Immature natural killer cell (primary cell): ENCODE results near the gene CACNA1B. TPM values are rescaled to one million over a fixed set of nuclear protein-coding genes. Genes with fewer than 3 reads are reported as not detected.
A peak's percentile ranks its signal among the peaks of the same experiment; 100 is the strongest.

Experiments used
- DNase-seq, 3 donors: peaks; one replicate each; pipeline ENCODE4 v3.0.0; 2022; ENCODE audit warnings: mixed read lengths in 1 of 3
- H3K27ac Mint-ChIP-seq, 6 donors: one replicate each; pipeline ENCODE4 v1.8.0; 2020; ENCODE audit warnings: mixed read lengths in 6 of 6, mild to moderate bottlenecking in 5 of 6, inconsistent platforms in 4 of 6, moderate library complexity in 3 of 6
- H3K27me3 Mint-ChIP-seq, 3 donors: one replicate each; pipeline ENCODE4 v1.8.0; 2020 to 2021; ENCODE audit warnings: low read depth in 3 of 3, mild to moderate bottlenecking in 3 of 3, mixed read lengths in 3 of 3, moderate library complexity in 3 of 3, inconsistent platforms in 1 of 3
- H3K36me3 Mint-ChIP-seq, 3 donors: one replicate each; pipeline ENCODE4 v1.8.0; 2020; ENCODE audit warnings: mixed read lengths in 3 of 3, inconsistent platforms in 2 of 3, mild to moderate bottlenecking in 2 of 3
- H3K4me1 Mint-ChIP-seq, 2 donors: one replicate each; pipeline ENCODE4 v1.8.0; 2020; ENCODE audit warnings: inconsistent platforms in 2 of 2, mild to moderate bottlenecking in 2 of 2, mixed read lengths in 2 of 2, moderate library complexity in 1 of 2
- H3K4me3 Mint-ChIP-seq, 5 donors: one replicate each; pipeline ENCODE4 v1.8.0; 2020; ENCODE audit warnings: mild to moderate bottlenecking in 5 of 5, mixed read lengths in 5 of 5, inconsistent platforms in 3 of 5, moderate library complexity in 3 of 5
- H3K9me3 Mint-ChIP-seq, 6 donors: one replicate each; pipeline ENCODE4 v1.8.0; 2020; ENCODE audit warnings: mild to moderate bottlenecking in 6 of 6, mixed read lengths in 6 of 6, inconsistent platforms in 4 of 6, moderate library complexity in 3 of 6
- polyA plus RNA-seq, 3 donors: library from polyadenylated mRNA; unstranded; fragments of 300-500 nt; fragmentation: Illumina TruSeq; gene quantifications; one replicate each; pipeline ENCODE4 v1.2.3, GENCODE V29; 2021

The CACNA1B gene
- polyA plus RNA-seq, 3 donors from 2014 or later: not detected

- Mint-ChIP-seq H3K9me3 (peaks cover 0 to 3% (median 0%) of the 10 kb centered on the region in 6 donors), H3K4me3 (no peak overlapping the region), H3K4me1 (no peaks in the 10 kb centered on the region), H3K27ac (no peak overlapping the region), H3K27me3 (peaks cover 7 to 14% (median 9%) of the 10 kb centered on the region in 3 donors), H3K36me3 (no peaks in the 10 kb centered on the region)
- no peak for DNase-seq
Measured at GRCh38 chr9:137988701-137989100, 111.1 kb downstream of the CACNA1B start.

GRCh38 chr9:137989156-137989555, 111.6 kb downstream of the CACNA1B start:
- Mint-ChIP-seq H3K4me1 (no peaks in the 10 kb centered on the region), H3K4me3 (no peak overlapping the region), H3K9me3 (peaks cover 0 to 3% (median 0%) of the 10 kb centered on the region in 6 donors), H3K27me3 (peaks cover 7 to 14% (median 9%) of the 10 kb centered on the region in 3 donors), H3K27ac (no peak overlapping the region), H3K36me3 (no peaks in the 10 kb centered on the region)
- no peak for DNase-seq

DNA sequence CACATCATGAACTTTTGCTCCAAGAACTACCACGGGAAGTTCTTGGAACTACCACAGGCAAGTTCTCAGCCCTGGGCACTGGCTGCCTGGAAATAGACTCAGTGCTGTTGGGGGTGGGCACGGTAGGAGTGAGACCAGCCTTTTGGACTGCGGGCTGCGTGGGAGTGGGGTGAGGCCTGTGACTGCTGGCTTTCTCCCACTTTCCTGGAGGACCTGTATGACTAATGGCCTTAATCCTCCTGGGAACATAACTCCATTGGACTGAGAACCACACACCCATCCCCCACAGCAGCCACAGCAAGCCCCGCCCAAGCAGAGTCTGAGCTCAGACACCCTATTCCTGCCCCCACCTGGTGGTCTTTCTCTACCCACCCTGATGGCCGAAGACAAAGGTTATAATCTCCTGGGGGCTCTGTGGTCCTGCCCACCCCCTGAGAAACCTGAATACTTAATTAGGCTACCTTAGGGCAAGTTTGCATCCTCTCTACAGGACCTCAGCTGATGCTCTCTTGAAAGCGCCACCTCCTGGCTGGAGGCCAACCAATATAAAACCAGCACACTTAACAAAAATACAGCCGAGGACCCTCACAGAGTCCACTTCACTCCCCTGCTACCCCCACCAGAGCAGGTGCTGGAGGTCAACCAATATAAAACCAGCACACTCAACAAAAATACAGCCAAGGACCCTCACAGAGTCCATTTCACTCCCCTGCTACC, 112.6 kb downstream of the CACNA1B start:
- Mint-ChIP-seq H3K27ac (no peak overlapping the region), H3K36me3 (no peaks in the 10 kb centered on the region), H3K4me1 (no peaks in the 10 kb centered on the region), H3K4me3 (no peak overlapping the region), H3K27me3 (peaks cover 5 to 11% (median 9%) of the 10 kb centered on the region in 3 donors), H3K9me3 (peaks cover 0 to 3% (median 0%) of the 10 kb centered on the region in 6 donors)
- no peak for DNase-seq

DNA sequence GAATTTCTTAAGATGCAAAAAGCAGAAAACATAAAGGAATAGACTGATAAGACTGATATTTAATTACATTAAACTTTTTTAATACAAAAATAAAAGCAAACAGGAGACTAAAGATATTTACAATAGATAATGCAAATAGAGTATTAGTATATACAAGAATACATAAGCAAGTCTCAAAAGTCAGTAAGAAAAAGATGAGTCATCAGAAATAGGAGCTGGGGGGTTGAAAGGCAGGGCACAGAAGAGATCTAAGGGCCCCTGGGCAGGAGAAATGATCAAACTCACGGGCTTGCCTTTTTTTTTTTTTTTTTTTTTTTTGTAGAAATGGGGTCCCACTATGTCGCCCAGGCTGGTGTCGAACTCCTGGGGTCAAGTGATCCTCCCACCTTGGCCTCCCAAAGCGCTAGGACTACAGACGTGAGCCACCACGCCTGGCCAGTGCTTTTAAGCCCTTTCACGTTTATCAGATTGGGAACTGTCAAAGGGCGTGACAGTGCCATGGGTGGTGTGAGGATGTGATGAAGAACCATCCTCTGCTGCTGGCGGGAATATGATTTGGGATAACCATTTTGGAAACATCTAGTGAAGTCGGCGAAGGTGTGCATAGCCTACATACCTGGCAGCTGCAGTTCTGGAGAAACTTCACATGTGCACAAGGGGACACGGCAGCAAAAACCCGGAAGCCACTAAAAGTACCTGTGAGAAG, 126.1 kb downstream of the CACNA1B start:
- Mint-ChIP-seq H3K36me3 (no peaks in the 10 kb centered on the region), H3K27me3 (peaks cover 2 to 8% (median 5%) of the 10 kb centered on the region in 3 donors), H3K27ac (no peak overlapping the region), H3K9me3 (no peaks in the 10 kb centered on the region), H3K4me1 (no peaks in the 10 kb centered on the region), H3K4me3 (no peak overlapping the region)
- DNase-seq: no peak

GRCh38 chr9:138006576-138007233, 129.1 kb downstream of the CACNA1B start:
- Mint-ChIP-seq H3K9me3 (no peaks in the 10 kb centered on the region), H3K4me3 (no peak overlapping the region), H3K27ac (no peak overlapping the region), H3K36me3 (no peaks in the 10 kb centered on the region), H3K4me1 (no peaks in the 10 kb centered on the region), H3K27me3 (peaks cover 0 to 5% (median 3%) of the 10 kb centered on the region in 3 donors)
- no peak for DNase-seq

- H3K27me3 Mint-ChIP-seq: peaks cover under 1 to 5% (median 2%) of the 10 kb centered on the region in 3 donors
- no peaks in the 10 kb centered on the region for H3K9me3 Mint-ChIP-seq
- H3K4me1 Mint-ChIP-seq: no peaks in the 10 kb centered on the region
- no peaks in the 10 kb centered on the region for H3K36me3 Mint-ChIP-seq
- no peak overlapping the region for H3K4me3 Mint-ChIP-seq
- no peak overlapping the region for H3K27ac Mint-ChIP-seq
- DNase-seq: no peak
Measured at GRCh38 chr9:138007566-138007917, 130.0 kb downstream of the CACNA1B start.

GRCh38 chr9:138007918-138008841, 130.6 kb downstream of the CACNA1B start:
- H3K4me3 Mint-ChIP-seq: no peak overlapping the region
- DNase-seq: no peak

DNA sequence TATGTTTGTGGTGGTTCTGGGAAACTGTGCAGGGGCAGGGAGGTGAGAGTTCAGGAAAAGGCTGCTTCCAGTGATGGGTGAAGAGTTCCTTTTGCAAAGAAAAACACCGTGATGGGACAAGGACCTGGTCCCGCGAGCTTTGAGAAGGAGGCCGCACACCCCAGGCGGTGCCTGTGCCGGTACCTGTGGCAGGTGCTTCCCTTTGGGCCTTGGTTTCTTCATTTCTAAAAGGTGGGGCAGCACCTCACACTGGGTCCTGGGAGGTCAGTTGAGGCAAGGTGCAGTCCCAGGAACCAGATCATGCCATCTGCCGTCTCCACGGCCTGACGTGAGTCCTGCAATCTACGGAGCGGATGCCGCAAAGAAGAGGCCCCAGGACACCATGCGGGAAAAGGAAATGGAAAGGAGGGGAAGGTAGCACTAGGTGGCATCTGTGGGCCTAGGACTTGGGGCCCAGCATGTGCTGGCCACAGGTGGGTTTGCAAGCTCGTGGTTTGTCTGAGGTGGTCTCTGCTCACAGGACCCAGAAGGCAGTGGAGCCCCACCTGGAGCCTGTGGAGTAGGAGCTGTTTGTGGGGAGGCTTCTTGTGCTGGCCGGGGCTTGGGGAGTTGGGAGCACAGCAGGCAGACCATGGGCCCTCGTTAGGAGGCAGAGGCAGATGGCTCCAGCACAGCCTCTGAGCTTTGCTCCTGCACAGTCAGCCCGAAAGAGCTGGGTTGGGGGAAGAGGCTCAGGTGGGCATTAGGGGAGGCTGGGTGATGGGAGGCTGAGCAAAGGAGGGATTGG, 131.6 kb downstream of the CACNA1B start:
- H3K36me3 Mint-ChIP-seq: no peaks in the 10 kb centered on the region
- no peak overlapping the region for H3K27ac Mint-ChIP-seq
- H3K4me3 Mint-ChIP-seq: no peak overlapping the region
- H3K9me3 Mint-ChIP-seq: no peaks in the 10 kb centered on the region
- H3K4me1 Mint-ChIP-seq: no peaks in the 10 kb centered on the region
- no peak for DNase-seq
- H3K27me3 Mint-ChIP-seq: peaks cover 1 to 8% (median 2%) of the 10 kb centered on the region in 3 donors

More at GRCh38 chr9:138007918-138008841, 130.6 kb downstream of the CACNA1B start:
- no peaks in the 10 kb centered on the region for H3K9me3 Mint-ChIP-seq
- H3K27me3 Mint-ChIP-seq: peaks cover 1 to 8% (median 2%) of the 10 kb centered on the region in 3 donors
- H3K4me1 Mint-ChIP-seq: no peaks in the 10 kb centered on the region
- H3K36me3 Mint-ChIP-seq: no peaks in the 10 kb centered on the region
- no peak overlapping the region for H3K27ac Mint-ChIP-seq

DNA sequence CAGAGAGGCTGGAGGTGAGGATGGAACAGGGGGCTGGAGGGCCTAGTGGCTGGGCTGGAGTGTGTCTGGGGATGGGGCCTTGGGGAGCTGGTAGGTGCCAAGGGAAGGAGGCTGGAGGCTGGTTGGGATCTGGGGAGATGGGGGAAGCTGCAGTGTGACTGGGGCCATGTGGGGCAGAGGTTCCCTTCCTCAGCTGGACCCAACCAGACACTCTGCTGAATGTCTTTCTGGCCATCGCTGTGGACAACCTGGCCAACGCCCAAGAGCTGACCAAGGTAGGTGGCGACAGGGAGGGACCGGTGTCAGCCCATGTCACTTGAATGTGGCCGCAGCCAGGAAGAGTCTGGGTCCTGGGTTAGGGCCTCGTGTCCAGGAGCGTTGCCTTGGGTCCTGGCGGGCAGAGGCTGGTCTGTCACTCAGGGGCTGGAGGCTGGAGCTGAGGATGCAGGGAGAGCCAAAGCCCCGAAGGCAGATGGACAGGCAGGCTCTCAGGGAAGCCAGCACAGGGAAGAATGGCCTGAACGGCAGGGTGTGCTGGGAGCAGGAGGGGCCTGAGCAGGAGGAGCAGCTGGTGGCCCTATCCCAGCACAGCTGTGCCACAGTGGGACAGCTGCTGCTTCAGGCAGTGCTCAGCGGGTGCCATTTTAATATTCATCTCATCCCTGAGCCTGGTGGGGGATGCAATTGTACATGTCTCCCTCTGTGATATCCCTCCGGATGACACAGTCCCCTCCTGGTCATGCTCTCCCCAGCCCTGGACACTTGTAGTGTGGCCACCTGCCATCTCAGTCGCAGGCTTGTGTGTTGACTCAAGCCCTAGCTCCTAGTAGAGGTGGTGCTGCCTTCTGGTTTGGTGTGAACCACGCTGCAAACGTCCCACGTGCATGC, 132.5 kb downstream of the CACNA1B start:
- Mint-ChIP-seq H3K27me3 (peaks cover 1 to 6% (median 2%) of the 10 kb centered on the region in 3 donors), H3K27ac (no peak overlapping the region), H3K4me3 (no peak overlapping the region), H3K36me3 (no peaks in the 10 kb centered on the region), H3K4me1 (no peaks in the 10 kb centered on the region), H3K9me3 (no peaks in the 10 kb centered on the region)
- no peak for DNase-seq

- no peaks in the 10 kb centered on the region for H3K9me3 Mint-ChIP-seq
- no peaks in the 10 kb centered on the region for H3K4me1 Mint-ChIP-seq
- no peak for DNase-seq
- H3K36me3 Mint-ChIP-seq: no peaks in the 10 kb centered on the region
- H3K27me3 Mint-ChIP-seq: peaks cover 1 to 6% (median 2%) of the 10 kb centered on the region in 3 donors
- H3K4me3 Mint-ChIP-seq: no peak overlapping the region
- H3K27ac Mint-ChIP-seq: no peak overlapping the region
Measured at GRCh38 chr9:138010861-138011260, 133.3 kb downstream of the CACNA1B start.

DNA sequence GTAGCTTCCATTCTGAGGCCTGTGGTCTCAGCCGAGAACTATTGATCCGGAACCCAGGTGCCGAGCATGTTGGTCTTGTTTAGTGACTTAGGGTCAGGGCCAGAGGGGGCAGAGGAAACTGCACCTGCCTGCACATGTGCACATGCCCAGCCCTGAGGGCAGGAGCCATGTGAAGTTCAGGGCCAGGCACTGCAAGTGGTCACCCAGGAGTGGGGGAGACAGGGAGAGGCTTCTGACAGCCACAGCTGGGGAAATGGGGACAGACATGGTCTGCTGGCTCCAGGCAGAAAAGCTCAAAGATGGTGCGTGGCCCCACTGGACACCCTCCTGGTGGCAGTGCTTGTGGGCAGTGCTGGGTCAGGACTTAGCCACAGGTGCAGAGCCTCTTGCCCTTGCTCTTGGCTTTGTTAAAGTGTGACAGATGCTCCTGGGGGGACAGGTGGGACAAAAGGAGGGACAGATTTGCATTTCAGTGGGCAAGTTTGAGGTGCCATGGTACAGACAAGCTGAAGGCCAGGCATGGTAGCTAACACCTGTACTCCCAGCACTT, 134.4 kb downstream of the CACNA1B start:
- Mint-ChIP-seq H3K4me3 (no peak overlapping the region), H3K27me3 (peaks cover 1 to 4% (median 3%) of the 10 kb centered on the region in 3 donors), H3K27ac (no peak overlapping the region), H3K9me3 (no peaks in the 10 kb centered on the region), H3K36me3 (no peaks in the 10 kb centered on the region), H3K4me1 (no peaks in the 10 kb centered on the region)
- no peak for DNase-seq

DNA sequence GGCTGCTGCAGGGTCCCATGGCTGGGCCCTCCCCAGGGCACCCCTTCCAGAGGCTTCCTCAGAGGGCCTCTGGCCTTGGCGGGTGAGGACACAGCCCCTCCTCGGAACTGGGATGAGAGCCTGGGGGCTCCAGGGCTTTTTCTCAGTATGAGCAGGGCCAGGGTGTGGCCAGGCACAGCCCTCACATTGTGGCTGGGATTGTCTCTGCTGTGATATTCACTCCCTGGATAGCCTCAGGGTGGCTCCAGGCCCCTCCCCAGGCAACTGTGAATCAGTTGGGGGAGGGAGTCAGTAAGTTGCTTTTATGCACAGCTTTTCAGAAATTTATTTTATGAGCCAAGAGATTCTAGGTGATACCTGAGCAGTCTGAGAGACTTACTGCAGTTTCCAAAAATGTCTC, 135.7 kb downstream of the CACNA1B start:
- Mint-ChIP-seq H3K36me3 (no peaks in the 10 kb centered on the region), H3K27me3 (peaks cover 1 to 2% (median 2%) of the 10 kb centered on the region in 3 donors), H3K27ac (peak overlapping the region in 1 of 6 donors; percentile 40), H3K9me3 (no peaks in the 10 kb centered on the region), H3K4me3 (no peak overlapping the region), H3K4me1 (no peaks in the 10 kb centered on the region)
- DNase-seq: no peak
